ENCODE data around the gene CSF1R.

- no peak for TF ChIP-seq CTCF (IDR thresholded peaks at IDR 0.05; ENCODE audit: poor library complexity, severe bottlenecking)
- no peak for TF ChIP-seq POLR2AphosphoS5 (IDR thresholded peaks at IDR 0.05)
- no peak for TF ChIP-seq EZH2 (IDR thresholded peaks at IDR 0.05; ENCODE audit: borderline replicate concordance, insufficient read depth, low read length, poor library complexity, severe bottlenecking)
- no peak for TF ChIP-seq REST (IDR thresholded peaks at IDR 0.05; ENCODE audit: borderline replicate concordance)
- no peak for TF ChIP-seq TAF1 (IDR thresholded peaks at IDR 0.05; ENCODE audit: low read depth)
- TF ChIP-seq SMC3 (conservative IDR thresholded peaks at IDR 0.05; ENCODE audit: poor library complexity): no peak
- no peak for TF ChIP-seq EP300 (conservative IDR thresholded peaks at IDR 0.05; ENCODE audit: poor library complexity, severe bottlenecking)
- no peak for TF ChIP-seq MXI1 (conservative IDR thresholded peaks at IDR 0.05; ENCODE audit: poor library complexity, severe bottlenecking)
- TF ChIP-seq RAD21 (conservative IDR thresholded peaks at IDR 0.05): no peak
These were observed 63.2 kb downstream of the CSF1R start for GRCh38 chr5:150023136-150023535.

Measured in neural cell (in vitro differentiated cells).